HFF-Myc (cell line): ENCODE results near the gene SPEG.
A peak's percentile ranks its signal among the peaks of the same experiment; 100 is the strongest.

ENCODE experiments used
- DNase-seq: peaks from one replicate; pipeline ENCODE4 v3.0.0-alpha.2; 2011; ENCODE audit warnings: low read depth; ENCODE audit errors: extremely low read depth
- H3K4me3 ChIP-seq: replicated peaks from 2 replicates; pipeline ENCODE4 v1.5.1; 2011; ENCODE audit warnings: low read depth, mild to moderate bottlenecking, control low read depth, low read length
- TF ChIP-seq, protein P1 (sequence below): IDR thresholded peaks from 2 replicates; pipeline ENCODE4 v1.5.1; 2012; ENCODE audit warnings: mild to moderate bottlenecking, low read depth, low read length, control low read depth; ENCODE audit errors: missing control alignments

SPEG gene

DNA sequence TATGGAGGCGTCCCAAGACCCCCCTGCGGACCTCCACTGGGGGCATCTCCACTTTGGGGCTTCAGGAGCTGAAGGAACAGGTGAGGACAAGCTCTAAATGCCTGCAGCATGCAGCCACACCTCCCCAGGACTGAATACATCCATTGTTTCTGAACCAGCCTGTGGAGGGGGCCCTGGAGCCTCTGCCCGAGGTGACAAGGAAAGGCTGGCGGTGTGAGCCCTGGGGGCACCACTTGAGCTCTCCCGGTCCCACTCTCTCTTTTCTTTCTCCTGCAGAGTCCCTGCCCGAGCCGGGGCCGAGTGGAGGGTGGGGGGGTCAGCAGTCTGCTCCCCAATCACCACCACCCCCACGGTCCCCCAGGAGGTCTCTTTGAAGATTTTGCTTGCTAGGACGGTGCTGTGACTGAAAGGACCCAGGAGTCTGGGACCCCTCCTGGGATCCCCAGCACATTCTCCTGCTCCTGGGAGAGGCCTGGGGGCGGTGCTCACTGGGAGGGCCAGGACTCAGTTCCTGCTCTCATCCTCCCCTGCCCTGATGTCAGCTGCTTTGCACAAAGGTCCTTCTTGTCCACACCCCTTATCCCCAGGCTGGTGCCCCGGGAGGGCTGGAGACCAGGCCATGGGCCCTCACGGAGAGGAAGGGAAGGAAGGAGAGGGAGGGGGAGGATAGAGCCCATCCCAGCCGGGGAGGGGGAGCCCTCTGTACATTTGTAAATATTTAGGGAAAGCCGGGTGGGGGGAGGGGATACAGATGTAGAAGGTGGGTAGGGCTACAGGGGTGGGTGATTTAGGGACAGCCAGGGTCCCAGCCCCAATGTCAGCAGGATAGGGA is 103.2 kb downstream of the SPEG start:
- no peak for DNase-seq
- H3K4me3 ChIP-seq = no peak overlapping the region
- TF ChIP-seq, protein P1, sequence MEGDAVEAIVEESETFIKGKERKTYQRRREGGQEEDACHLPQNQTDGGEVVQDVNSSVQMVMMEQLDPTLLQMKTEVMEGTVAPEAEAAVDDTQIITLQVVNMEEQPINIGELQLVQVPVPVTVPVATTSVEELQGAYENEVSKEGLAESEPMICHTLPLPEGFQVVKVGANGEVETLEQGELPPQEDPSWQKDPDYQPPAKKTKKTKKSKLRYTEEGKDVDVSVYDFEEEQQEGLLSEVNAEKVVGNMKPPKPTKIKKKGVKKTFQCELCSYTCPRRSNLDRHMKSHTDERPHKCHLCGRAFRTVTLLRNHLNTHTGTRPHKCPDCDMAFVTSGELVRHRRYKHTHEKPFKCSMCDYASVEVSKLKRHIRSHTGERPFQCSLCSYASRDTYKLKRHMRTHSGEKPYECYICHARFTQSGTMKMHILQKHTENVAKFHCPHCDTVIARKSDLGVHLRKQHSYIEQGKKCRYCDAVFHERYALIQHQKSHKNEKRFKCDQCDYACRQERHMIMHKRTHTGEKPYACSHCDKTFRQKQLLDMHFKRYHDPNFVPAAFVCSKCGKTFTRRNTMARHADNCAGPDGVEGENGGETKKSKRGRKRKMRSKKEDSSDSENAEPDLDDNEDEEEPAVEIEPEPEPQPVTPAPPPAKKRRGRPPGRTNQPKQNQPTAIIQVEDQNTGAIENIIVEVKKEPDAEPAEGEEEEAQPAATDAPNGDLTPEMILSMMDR = no peak

DNA sequence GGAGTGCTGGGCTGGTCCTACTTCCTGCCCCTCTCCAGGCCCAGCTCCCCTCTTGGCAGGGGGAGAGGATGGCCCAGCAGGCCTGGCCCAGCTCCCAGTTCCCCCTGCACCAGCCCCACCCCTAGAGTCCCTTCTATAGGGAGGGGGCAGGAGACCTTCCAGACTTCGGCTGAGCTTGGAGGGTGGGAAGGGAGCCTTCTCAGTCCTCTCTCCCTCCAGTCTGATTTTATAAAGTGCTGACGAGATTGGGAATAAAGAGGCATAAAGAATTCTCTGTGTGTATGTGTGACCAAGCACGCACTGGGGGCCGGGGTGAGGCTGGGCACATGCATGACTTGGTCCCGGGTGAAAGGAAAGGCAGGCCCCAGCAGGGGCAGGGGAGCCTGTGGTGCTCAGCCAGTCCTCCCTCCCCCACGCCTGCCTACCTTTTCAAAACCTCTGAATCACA is 103.9 kb downstream of the SPEG start:
- DNase-seq = no peak
- TF ChIP-seq, protein P1 = no peak
- no peak overlapping the region for H3K4me3 ChIP-seq

DNA sequence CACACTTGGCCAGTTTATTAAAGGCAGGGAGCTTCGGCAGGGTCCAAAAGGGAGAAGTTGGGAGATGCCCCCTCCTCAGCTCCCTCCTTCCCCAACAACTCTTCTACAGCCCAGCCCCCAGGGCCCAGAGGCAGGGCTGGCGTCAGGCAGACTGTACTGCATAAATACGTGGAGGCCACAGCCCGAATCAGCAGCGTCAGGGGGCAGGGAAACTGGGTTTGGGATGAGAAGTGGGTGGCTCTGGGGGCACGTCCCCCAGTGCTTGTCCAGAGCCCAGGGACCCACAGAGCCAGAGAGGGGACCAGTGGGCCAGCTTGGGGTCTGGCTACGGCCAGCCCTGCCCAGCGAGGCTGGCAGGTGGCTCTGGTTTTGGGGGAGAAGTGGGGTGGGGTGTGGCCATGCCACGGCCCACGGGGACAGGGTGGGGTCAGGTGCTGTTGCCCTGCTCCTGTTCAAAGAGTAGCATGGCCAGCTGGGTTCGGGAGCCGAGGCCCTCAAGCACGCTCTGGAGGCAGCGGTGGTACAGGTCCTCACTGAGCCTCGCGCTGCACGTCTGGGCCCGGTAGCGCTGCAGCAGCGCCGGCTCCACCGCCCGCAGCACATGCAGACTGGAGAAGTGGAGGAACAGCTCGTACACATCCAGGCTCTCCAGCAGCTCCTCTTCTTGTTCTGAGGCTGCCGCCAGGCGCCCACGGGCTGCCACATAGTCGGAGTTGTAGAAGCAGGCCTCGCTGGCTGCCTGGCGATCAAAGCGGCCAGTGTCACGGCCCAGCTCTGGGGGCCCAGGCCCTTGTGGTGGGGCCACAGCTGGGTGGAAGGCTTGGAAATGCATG is 104.5 kb downstream of the SPEG start:
- no peak for DNase-seq
- TF ChIP-seq, protein P1 = no peak

DNA sequence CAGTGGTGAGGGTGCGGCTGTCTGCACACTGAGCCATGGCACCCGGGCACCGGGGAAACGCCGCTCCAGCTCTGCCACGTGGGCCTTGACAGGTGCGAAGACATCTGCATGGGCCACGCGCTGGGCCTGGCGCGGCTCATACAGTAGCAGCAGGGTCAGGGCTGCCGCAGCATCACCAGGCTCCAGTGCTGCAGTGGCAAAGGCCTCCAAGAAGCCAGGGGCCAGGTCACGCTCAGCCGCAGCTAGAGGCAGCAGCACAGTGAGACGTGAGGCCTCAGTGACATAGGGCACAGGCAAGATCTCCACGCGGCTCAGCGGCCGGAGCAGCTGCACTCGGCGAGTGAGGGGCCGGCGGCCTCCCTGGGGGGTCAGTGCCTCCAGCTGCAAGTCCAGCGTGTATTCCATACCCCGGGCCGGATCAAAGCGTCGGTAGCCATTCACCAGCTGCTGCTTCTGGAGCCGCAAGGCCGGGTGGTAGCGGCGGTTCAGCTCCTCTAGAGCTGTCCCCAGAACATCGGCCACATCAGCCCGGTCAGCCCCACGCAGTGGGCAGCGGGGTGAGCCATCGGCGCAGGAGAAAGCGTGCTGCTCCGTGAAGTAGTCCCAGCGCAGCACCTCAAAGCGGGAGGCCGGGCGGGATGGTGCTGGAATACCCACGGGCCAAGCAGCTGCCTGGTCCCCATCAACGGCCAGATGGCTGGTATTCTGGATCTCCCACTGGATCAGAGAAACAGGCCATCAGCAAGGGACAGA is 105.5 kb downstream of the SPEG start:
- H3K4me3 ChIP-seq = no peak overlapping the region
- DNase-seq = no peak
- TF ChIP-seq, protein P1 = no peak

More for the DNA sequence above, 104.5 kb downstream of the SPEG start:
- no peak overlapping the region for H3K4me3 ChIP-seq

DNA sequence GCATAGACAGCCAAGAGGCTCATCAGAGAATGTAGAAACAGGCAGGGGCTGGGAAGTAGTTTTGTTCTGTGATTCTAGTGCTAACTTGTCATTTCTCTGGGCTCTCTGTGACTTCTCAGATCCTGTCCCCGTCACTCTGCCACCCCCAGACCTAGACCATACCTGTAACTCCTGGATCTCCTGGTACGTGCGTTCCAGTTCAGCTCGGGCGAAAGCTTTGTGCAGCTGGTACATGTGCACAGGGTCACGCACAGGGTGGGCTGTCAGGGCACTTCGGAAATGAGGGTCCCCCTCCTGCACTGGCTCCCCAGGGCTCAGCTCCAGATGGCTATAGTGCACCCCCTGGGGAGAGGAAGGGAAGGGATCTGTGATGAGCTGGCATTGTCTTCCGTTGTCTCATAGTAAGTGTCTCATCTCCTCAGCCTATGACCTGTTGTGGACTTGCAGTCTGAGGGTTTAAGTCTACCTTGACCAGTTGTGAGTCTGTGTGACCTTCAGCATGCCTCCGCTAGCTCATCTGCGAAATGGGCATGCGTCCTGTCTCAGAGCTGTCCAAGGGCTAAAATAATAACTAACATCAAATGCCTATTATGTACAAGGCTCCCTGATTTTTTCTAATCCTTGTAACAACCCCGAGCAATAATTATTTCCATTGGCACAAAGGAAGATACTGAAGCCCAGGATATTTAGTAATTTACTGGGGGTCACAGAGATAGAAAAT is 106.3 kb downstream of the SPEG start:
- TF ChIP-seq, protein P1 = no peak
- H3K4me3 ChIP-seq = no peak overlapping the region

DNA sequence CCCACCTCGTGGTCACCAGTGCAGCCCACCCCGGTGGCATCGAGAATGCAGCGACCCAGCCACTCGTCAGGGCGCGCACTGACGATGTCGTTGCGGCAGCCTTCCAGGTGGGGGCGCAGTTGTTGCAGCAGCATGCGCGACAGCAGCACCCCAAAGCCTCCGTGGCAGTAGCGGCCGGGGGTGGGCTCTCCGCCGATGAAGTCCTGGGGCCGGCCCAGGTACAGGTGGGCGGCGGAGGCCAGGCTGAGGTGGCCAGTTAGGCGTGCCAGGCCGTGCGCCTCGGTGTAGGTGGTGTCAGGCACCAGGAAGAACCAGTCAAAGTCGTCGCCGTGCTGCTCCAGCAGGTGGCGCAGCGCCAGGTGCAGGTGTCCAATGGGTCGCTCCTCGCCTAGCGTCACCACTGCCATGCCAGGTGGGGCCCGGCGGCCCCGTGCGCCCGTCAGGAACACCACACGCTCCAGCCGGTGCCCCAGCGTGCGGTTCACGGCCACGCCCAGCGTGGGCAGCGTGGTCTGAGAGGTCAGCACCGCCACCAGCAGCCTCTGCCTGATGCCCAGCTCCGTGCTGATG is 107.1 kb downstream of the SPEG start:
- DNase-seq = no peak
- peak overlapping the region; percentile 73; the same call in 1 of the 2 replicates for H3K4me3 ChIP-seq
- TF ChIP-seq, protein P1 = peak; percentile 80

More for the DNA sequence above, 106.3 kb downstream of the SPEG start:
- no peak for DNase-seq
